ENCODE data around the gene ENPP3. TPM values are rescaled to one million over a fixed set of nuclear protein-coding genes. Genes with fewer than 3 reads are reported as not detected.

ENPP3 gene
- total and polyA plus RNA-seq, 9 of the 15 experiments (the other 6 are each of a cell fraction or from before 2014, with no cell fraction given), result 14.0 to 32.8 (median 21.6) TPM

- no peak for TF ChIP-seq THAP12 (CRISPR knock-in tag; IDR thresholded peaks at IDR 0.05)
Measured at GRCh38 chr6:131656667-131657066, 19.6 kb downstream of the ENPP3 start (continued).

GRCh38 chr6:131657222-131657621, 20.1 kb downstream of the ENPP3 start:
- POLR2A ChIA-PET, result interaction anchor here (0.6 to 3.7 kb wide), 5 partner anchors 9 to 29 kb away, joined by 3 to 18 read pairs (median 4); partner anchors contain the start of gene MED23
- WGBS (ENCODE audit: insufficient coverage, low coverage, missing lambda C conversion rate), result 9% methylated on average over 2 of the region's 2 CpGs
- Histone ChIP-seq H3K36me3 (ENCODE audit: control insufficient read depth, insufficient read depth, low read length) (peaks cover 40% of the 10 kb centered on the region), H3K4me3 (no peak overlapping the region), H3K27ac (ENCODE audit: extremely low read depth, low read depth, low read length) (peak overlapping the region; percentile 9; the same call in 2 of the 3 replicates), H3K4me2 (ENCODE audit: insufficient read depth, low read length) (no peak overlapping the region), H3K9me1 (ENCODE audit: control insufficient read depth, insufficient read depth, low read length) (no peaks in the 10 kb centered on the region), H3K9me3 (replicated peaks; ENCODE audit: control insufficient read depth, insufficient read depth, low read depth, low read length) (no peaks in the 10 kb centered on the region), H3K4me1 (replicated peaks in 1 of 2; ENCODE audit: control insufficient read depth in 2 of 2, insufficient read depth in 2 of 2, low read length in 2 of 2) (peaks cover 4 to 30% of the 10 kb centered on the region in 2 experiments), H3K27me3 (ENCODE audit: control insufficient read depth in 2 of 2, insufficient read depth in 2 of 2, low read length in 2 of 2) (no peaks in the 10 kb centered on the region), H3K79me2 (ENCODE audit: control insufficient read depth, insufficient read depth, low read length) (no peaks in the 10 kb centered on the region), H3K9ac (ENCODE audit: insufficient read depth in 1 of 2, low read depth in 2 of 2, low read length in 2 of 2) (no peak overlapping the region), H4K20me1 (replicated peaks; ENCODE audit: control insufficient read depth, insufficient read depth, low read length) (no peaks in the 10 kb centered on the region), H2AFZ (ENCODE audit: low read depth, low read length) (no peak overlapping the region)
- TF ChIP-seq CEBPG (CRISPR knock-in tag; IDR thresholded peaks at IDR 0.05) (no peak), CEBPG (tag; conservative IDR thresholded peaks at IDR 0.05 in 1 of 2, IDR thresholded peaks at IDR 0.05 in 1 of 2) (peak; percentile 41 to 65; a peak in 2 of 4 replicates), EZH2 (IDR thresholded peaks at IDR 0.05; ENCODE audit: borderline replicate concordance, low read depth, low read length) (no peak)
- no peak for DNase-seq (ENCODE audit: extremely low read depth in 1 of 4, low spot score in 3 of 4)
- in situ Hi-C loops (cut with MboI) (no loop called here), intact Hi-C loops (cut with micrococcal nuclease) (no loop called here)
- BruUV-seq (replicated peaks), result no TSS peak
- CTCF ChIA-PET (ENCODE audit: low intra/inter-chr PET ratio), result no interaction called here
- no peak for ATAC-seq
- no peak for FAIRE-seq
